SK-N-SH treated with all-trans-retinoic acid at 6 μM for 48 hours (cell line): Measurements from ENCODE around the gene ERP44.

Source experiments
- ESRRG ChIP-seq: fragments of 250-450 bp; sonication (Bioruptor Pico); IDR thresholded peaks from 2 replicates; pipeline ENCODE4 v1.6.1; 2021; ENCODE audit warnings: mild to moderate bottlenecking
- GLIS3 ChIP-seq: fragments of 250-450 bp; sonication (Bioruptor Pico); IDR thresholded peaks from 2 replicates; pipeline ENCODE4 v1.5.0; 2020; ENCODE audit warnings: mild to moderate bottlenecking, moderate library complexity
- PATZ1 ChIP-seq: fragments of 250-450 bp; sonication (Bioruptor Pico); IDR thresholded peaks from 2 replicates; pipeline ENCODE4 v1.8.0; 2020; ENCODE audit warnings: mild to moderate bottlenecking, moderate library complexity, borderline replicate concordance
- PPARA ChIP-seq: fragments of 250-450 bp; sonication (Bioruptor Pico); IDR thresholded peaks from 2 replicates; pipeline ENCODE4 v1.5.0; 2020; ENCODE audit warnings: mild to moderate bottlenecking, borderline replicate concordance

DNA sequence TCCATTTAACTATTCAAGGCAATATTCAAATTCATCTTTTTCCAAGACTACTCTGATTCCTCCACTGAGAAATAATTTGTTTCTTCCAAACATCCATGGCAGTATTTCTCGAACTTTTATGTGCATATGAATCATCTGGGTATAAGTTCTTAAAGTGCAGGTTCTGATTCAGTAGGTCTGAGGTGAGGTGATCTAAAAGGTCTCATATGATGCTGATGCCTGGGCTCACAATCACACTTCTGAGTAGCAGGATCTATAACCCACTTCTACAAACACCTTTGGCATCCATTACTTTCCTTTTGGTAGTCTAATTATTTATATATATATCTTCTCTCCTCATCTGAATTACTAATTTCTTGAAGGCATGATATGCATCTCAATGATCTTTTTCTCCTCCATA is 7.2 kb downstream of the ERP44 start:
- TF ChIP-seq ESRRG (CRISPR knock-in tag) (no peak), PPARA (CRISPR knock-in tag) (no peak), GLIS3 (CRISPR knock-in tag) (no peak), PATZ1 (no peak)
